Measurements from ENCODE around the gene P2RY2. TPM values are rescaled to one million over a fixed set of nuclear protein-coding genes. Genes with fewer than 3 reads are reported as not detected.

P2RY2 gene
- total and polyA plus RNA-seq, 9 of the 15 experiments (the other 6 are each of a cell fraction or from before 2014, with no cell fraction given) = not detected

GRCh38 chr11:73242251-73243092 is 24.4 kb downstream of the P2RY2 start (continued):
- TF ChIP-seq CBX8 (IDR thresholded peaks at IDR 0.05; ENCODE audit: borderline replicate concordance, extremely low read depth, low read depth, low read length, poor library complexity, severe bottlenecking) = no peak
- no peak for TF ChIP-seq MECOM (CRISPR knock-in tag; IDR thresholded peaks at IDR 0.05)
- TF ChIP-seq FOXJ3 (CRISPR knock-in tag; IDR thresholded peaks at IDR 0.05) = no peak
- TF ChIP-seq SMAD1 (IDR thresholded peaks at IDR 0.05; ENCODE audit: low read depth, low read length, partially characterized antibody) = no peak
- no peak for TF ChIP-seq SIRT6 (IDR thresholded peaks at IDR 0.05; ENCODE audit: low read depth, low read length)
- no peak for TF ChIP-seq NRF1 (conservative IDR thresholded peaks at IDR 0.05 in 1 of 2, IDR thresholded peaks at IDR 0.05 in 1 of 2)
- TF ChIP-seq PATZ1 (CRISPR knock-in tag; IDR thresholded peaks at IDR 0.05; ENCODE audit: borderline replicate concordance) = no peak
- TF ChIP-seq PURB (CRISPR knock-in tag; IDR thresholded peaks at IDR 0.05; ENCODE audit: low read depth) = no peak
- no peak for TF ChIP-seq NCOA6 (IDR thresholded peaks at IDR 0.05)
- no peak for TF ChIP-seq RNF219 (CRISPR knock-in tag; IDR thresholded peaks at IDR 0.05)
- no peak for TF ChIP-seq ARID4B (CRISPR knock-in tag; IDR thresholded peaks at IDR 0.05)
- no peak for TF ChIP-seq SMARCE1 (IDR thresholded peaks at IDR 0.05)
- TF ChIP-seq DMBX1 (CRISPR knock-in tag; IDR thresholded peaks at IDR 0.05; ENCODE audit: borderline replicate concordance) = no peak
- no peak for TF ChIP-seq MNT (conservative IDR thresholded peaks at IDR 0.05)
- no peak for TF ChIP-seq STAT5B (CRISPR knock-in tag; IDR thresholded peaks at IDR 0.05)
- TF ChIP-seq ZNF282 (CRISPR knock-in tag; IDR thresholded peaks at IDR 0.05) = no peak

Measured in K562 (cell line).